ENCODE data around the gene SLCO4A1.

SLCO4A1 gene

GRCh38 chr20:62701161-62702012, 59.1 kb downstream of the SLCO4A1 start:
- no peak for DNase-seq (ENCODE audit: low read depth)

- no peak for DNase-seq (ENCODE audit: low read depth)
These were observed 59.7 kb downstream of the SLCO4A1 start for GRCh38 chr20:62702013-62702300.

GRCh38 chr20:62702895-62703852, 60.9 kb downstream of the SLCO4A1 start:
- no peak for DNase-seq (ENCODE audit: low read depth)

GRCh38 chr20:62703853-62704228, 61.5 kb downstream of the SLCO4A1 start:
- no peak for DNase-seq (ENCODE audit: low read depth)

- no peak for DNase-seq (ENCODE audit: low read depth)
These were observed 62.1 kb downstream of the SLCO4A1 start for GRCh38 chr20:62704341-62704948.

- DNase-seq (ENCODE audit: low read depth) = no peak
These were observed 63.3 kb downstream of the SLCO4A1 start for GRCh38 chr20:62705627-62706026.

GRCh38 chr20:62706344-62706743, 64.0 kb downstream of the SLCO4A1 start:
- DNase-seq (ENCODE audit: low read depth) = no peak

- DNase-seq (ENCODE audit: low read depth) = no peak
These were observed 64.6 kb downstream of the SLCO4A1 start for GRCh38 chr20:62706857-62707256.

GRCh38 chr20:62707276-62707920, 65.1 kb downstream of the SLCO4A1 start:
- no peak for DNase-seq (ENCODE audit: low read depth)

- no peak for DNase-seq (ENCODE audit: low read depth)
These were observed 65.7 kb downstream of the SLCO4A1 start for GRCh38 chr20:62707921-62708521.

GRCh38 chr20:62708591-62709536, 66.6 kb downstream of the SLCO4A1 start, which contains the start of gene NTSR1:
Gene NTSR1 (plus strand): TSS chr20:62708836. CDS start chr20:62709208, 372 bp downstream.
- DNase-seq (ENCODE audit: low read depth) = no peak

GRCh38 chr20:62709537-62709905, 67.2 kb downstream of the SLCO4A1 start:
- DNase-seq (ENCODE audit: low read depth) = no peak

- DNase-seq (ENCODE audit: low read depth) = no peak
These were observed 68.0 kb downstream of the SLCO4A1 start for GRCh38 chr20:62710221-62710885.

- DNase-seq (ENCODE audit: low read depth) = no peak
These were observed 68.8 kb downstream of the SLCO4A1 start for GRCh38 chr20:62710886-62711702.

GRCh38 chr20:62711703-62712101, 69.4 kb downstream of the SLCO4A1 start:
- no peak for DNase-seq (ENCODE audit: low read depth)

- no peak for DNase-seq (ENCODE audit: low read depth)
These were observed 70.3 kb downstream of the SLCO4A1 start for GRCh38 chr20:62712606-62713005.

GRCh38 chr20:62714006-62714405, 71.7 kb downstream of the SLCO4A1 start:
- DNase-seq (ENCODE audit: low read depth) = no peak

- DNase-seq (ENCODE audit: low read depth) = no peak
These were observed 72.5 kb downstream of the SLCO4A1 start for GRCh38 chr20:62714799-62715198.

- DNase-seq (ENCODE audit: low read depth) = no peak
These were observed 72.9 kb downstream of the SLCO4A1 start for GRCh38 chr20:62715201-62715600.
